ENCODE data around the gene KRT74. TPM values are rescaled to one million over a fixed set of nuclear protein-coding genes. Genes with fewer than 3 reads are reported as not detected.

The KRT74 gene
- total and polyA plus RNA-seq, 4 donors = not detected

- no peak overlapping the region for H3K9ac ChIP-seq (ENCODE audit: low read depth in 1 of 2, low read length in 2 of 2)
- 88% methylated on average over 3 of the region's 3 CpGs for WGBS
Measured at GRCh38 chr12:52585066-52585465, 11.4 kb upstream of the KRT74 start.

GRCh38 chr12:52584156-52584682 lies 10.6 kb upstream of the KRT74 start:
- WGBS = 93% methylated on average over 9 of the region's 9 CpGs
- peaks cover 0 to 11% (median 4%) of the 10 kb centered on the region in 4 donors for H3K4me1 ChIP-seq (ENCODE audit: control insufficient read depth in 4 of 4, insufficient read depth in 4 of 4, low read length in 3 of 4)
- H3K9me3 ChIP-seq (ENCODE audit: control insufficient read depth in 4 of 4, low read length in 3 of 4) = no peaks in the 10 kb centered on the region
- no peak for TF ChIP-seq MAX (IDR thresholded peaks at IDR 0.05)
- no peak for DNase-seq (ENCODE audit: low spot score)
- no peaks in the 10 kb centered on the region for H3K36me3 ChIP-seq (ENCODE audit: control insufficient read depth in 4 of 4, insufficient read depth in 3 of 4, low read depth in 1 of 4, low read length in 3 of 4)
- H3K27me3 ChIP-seq (ENCODE audit: control insufficient read depth in 4 of 4, insufficient read depth in 4 of 4, low read length in 3 of 4) = no peaks in the 10 kb centered on the region
- H3K27ac ChIP-seq (ENCODE audit: low read depth in 1 of 2, low read length in 2 of 2) = no peak overlapping the region
- no peak overlapping the region for H3K4me3 ChIP-seq (ENCODE audit: low read depth in 1 of 3, low read length in 3 of 3)
- H3K9ac ChIP-seq (ENCODE audit: low read depth in 1 of 2, low read length in 2 of 2) = no peak overlapping the region

More at GRCh38 chr12:52585066-52585465, 11.4 kb upstream of the KRT74 start:
- no peak for DNase-seq (ENCODE audit: low spot score)
- no peaks in the 10 kb centered on the region for H3K27me3 ChIP-seq (ENCODE audit: control insufficient read depth in 4 of 4, insufficient read depth in 4 of 4, low read length in 3 of 4)
- no peaks in the 10 kb centered on the region for H3K36me3 ChIP-seq (ENCODE audit: control insufficient read depth in 4 of 4, insufficient read depth in 3 of 4, low read depth in 1 of 4, low read length in 3 of 4)
- TF ChIP-seq NR2F2 (IDR thresholded peaks at IDR 0.05) (no peak), HNF4G (IDR thresholded peaks at IDR 0.05) (no peak), FOXA1 (IDR thresholded peaks at IDR 0.05) (no peak), TAF1 (conservative IDR thresholded peaks at IDR 0.05) (no peak), FOXA2 (IDR thresholded peaks at IDR 0.05) (no peak), ATF3 (IDR thresholded peaks at IDR 0.05) (no peak)
- no peaks in the 10 kb centered on the region for H3K9me3 ChIP-seq (ENCODE audit: control insufficient read depth in 4 of 4, low read length in 3 of 4)
- peaks cover 0 to 11% (median 4%) of the 10 kb centered on the region in 4 donors for H3K4me1 ChIP-seq (ENCODE audit: control insufficient read depth in 4 of 4, insufficient read depth in 4 of 4, low read length in 3 of 4)
- H3K27ac ChIP-seq (ENCODE audit: low read depth in 1 of 2, low read length in 2 of 2) = no peak overlapping the region
- no peak overlapping the region for H3K4me3 ChIP-seq (ENCODE audit: low read depth in 1 of 3, low read length in 3 of 3)

GRCh38 chr12:52582971-52583456 lies 9.4 kb upstream of the KRT74 start:
- Histone ChIP-seq H3K9me3 (ENCODE audit: control insufficient read depth in 4 of 4, low read length in 3 of 4) (no peaks in the 10 kb centered on the region), H3K36me3 (ENCODE audit: control insufficient read depth in 4 of 4, insufficient read depth in 3 of 4, low read depth in 1 of 4, low read length in 3 of 4) (no peaks in the 10 kb centered on the region), H3K4me3 (ENCODE audit: low read depth in 1 of 3, low read length in 3 of 3) (no peak overlapping the region), H3K4me1 (ENCODE audit: control insufficient read depth in 4 of 4, insufficient read depth in 4 of 4, low read length in 3 of 4) (peaks cover 0 to 11% (median 4%) of the 10 kb centered on the region in 4 donors), H3K27ac (ENCODE audit: low read depth in 1 of 2, low read length in 2 of 2) (peak overlapping the region in 1 of 2 donors; percentile 18), H3K27me3 (ENCODE audit: control insufficient read depth in 4 of 4, insufficient read depth in 4 of 4, low read length in 3 of 4) (no peaks in the 10 kb centered on the region), H3K9ac (ENCODE audit: low read depth in 1 of 2, low read length in 2 of 2) (no peak overlapping the region)
- peak; percentile 75 for DNase-seq (ENCODE audit: low spot score)
- WGBS = 7% methylated on average over 7 of the region's 7 CpGs
- TF ChIP-seq REST (IDR thresholded peaks at IDR 0.05) (peak; percentile 48), HNF4G (IDR thresholded peaks at IDR 0.05) (peak; percentile 79), GABPA (IDR thresholded peaks at IDR 0.05 in 1 of 2, conservative IDR thresholded peaks at IDR 0.05 in 1 of 2) (no peak), JUND (IDR thresholded peaks at IDR 0.05) (peak in 1 of 2 donors; percentile 44), ATF3 (IDR thresholded peaks at IDR 0.05) (no peak), CTCF (IDR thresholded peaks at IDR 0.05; ENCODE audit: low read depth, low read length, missing input control) (peak; percentile 84), TAF1 (conservative IDR thresholded peaks at IDR 0.05) (no peak), YY1 (IDR thresholded peaks at IDR 0.05) (no peak), FOXA2 (IDR thresholded peaks at IDR 0.05) (no peak), SP1 (IDR thresholded peaks at IDR 0.05) (peak; percentile 69), MAX (IDR thresholded peaks at IDR 0.05) (no peak), RAD21 (IDR thresholded peaks at IDR 0.05) (peak; percentile 93 to 94), HNF4A (conservative IDR thresholded peaks at IDR 0.05) (peak; percentile 94), EGR1 (IDR thresholded peaks at IDR 0.05; ENCODE audit: low read depth in 2 of 2) (no peak), NR2F2 (IDR thresholded peaks at IDR 0.05) (peak; percentile 19), RXRA (IDR thresholded peaks at IDR 0.05) (peak; percentile 56 to 75), ZBTB33 (IDR thresholded peaks at IDR 0.05) (no peak), FOXA1 (IDR thresholded peaks at IDR 0.05) (no peak)

Data from liver (tissue), 9 donors.